Karpas-422 (cell line): ENCODE results near the gene F7. TPM values are rescaled to one million over a fixed set of nuclear protein-coding genes. Genes with fewer than 3 reads are reported as not detected.
A peak's percentile ranks its signal among the peaks of the same experiment; 100 is the strongest.
"Not testable (repeated sequence)": the region's sequence is repeated elsewhere in the genome, so short reads cannot be mapped to it uniquely, and the experiment has no call there.

Experiments
- DNase-seq: peaks from one replicate; pipeline ENCODE4 v3.0.0-alpha.2; 2015
- H2AFZ ChIP-seq: fragments of 200-600 bp; sonication (generic); 2 replicates; pipeline ENCODE4 v1.6.1; 2014; ENCODE audit warnings: antibody characterized with exemption, low read length, mixed read lengths
- H3K27ac ChIP-seq: fragments of 200-600 bp; sonication (generic); 2 replicates; pipeline ENCODE4 v1.5.1; 2014; ENCODE audit warnings: mild to moderate bottlenecking, low read length, moderate library complexity
- H3K27me3 ChIP-seq: fragments of 200-600 bp; sonication (generic); 2 replicates; pipeline ENCODE4 v1.6.1; 2014; ENCODE audit warnings: low read length, mixed read lengths
- H3K36me3 ChIP-seq: fragments of 200-600 bp; sonication (generic); 2 replicates; pipeline ENCODE4 v1.6.1; 2014; ENCODE audit warnings: low read length, mixed read lengths; ENCODE audit not compliant: insufficient read depth
- H3K4me1 ChIP-seq: fragments of 200-600 bp; sonication (generic); 2 replicates; pipeline ENCODE4 v1.6.1; 2014; ENCODE audit warnings: mild to moderate bottlenecking, low read length, mixed read lengths
- H3K4me2 ChIP-seq: fragments of 200-600 bp; sonication (generic); 2 replicates; pipeline ENCODE4 v1.6.1; 2014; ENCODE audit warnings: low read length, low read depth, mild to moderate bottlenecking; ENCODE audit not compliant: poor library complexity, severe bottlenecking
- H3K4me3 ChIP-seq: fragments of 200-600 bp; sonication (generic); 2 replicates; pipeline ENCODE4 v1.5.1; 2014; ENCODE audit warnings: mild to moderate bottlenecking, antibody characterized with exemption, low read length, mixed read lengths
- H3K79me2 ChIP-seq: fragments of 200-600 bp; sonication (generic); 2 replicates; pipeline ENCODE4 v1.6.1; 2014; ENCODE audit warnings: mild to moderate bottlenecking, low read length, mixed read lengths
- H3K9ac ChIP-seq: fragments of 200-600 bp; sonication (generic); 2 replicates; pipeline ENCODE4 v1.6.0; 2014; ENCODE audit warnings: low read length
- H3K9me2 ChIP-seq: fragments of 200-600 bp; sonication (generic), shearing (Covaris generic); replicated peaks from 2 replicates; pipeline ENCODE4 v1.6.0; 2014; ENCODE audit warnings: mild to moderate bottlenecking, low read length, moderate library complexity; ENCODE audit not compliant: insufficient read depth
- H3K9me3 ChIP-seq: fragments of 300-700, 200-600 bp; sonication (generic); 2 replicates; pipeline ENCODE4 v1.6.1; 2014; ENCODE audit warnings: low read length, mixed read lengths
- H4K20me1 ChIP-seq: fragments of 200-600 bp; sonication (generic); 2 replicates; pipeline ENCODE4 v1.6.1; 2014; ENCODE audit warnings: mild to moderate bottlenecking, antibody characterized with exemption, low read length, low read depth; ENCODE audit not compliant: insufficient read depth
- total RNA-seq: library from RNA; depleted of rRNA; stranded (reverse); fragments of >200 nt; shearing (Covaris generic); gene quantifications from 2 replicates; pipeline ENCODE4 v1.2.3, GENCODE V29; 2014; ENCODE audit warnings: low replicate concordance

F7 gene
- total RNA-seq, 1 experiment from 2014 or later: not detected

DNA sequence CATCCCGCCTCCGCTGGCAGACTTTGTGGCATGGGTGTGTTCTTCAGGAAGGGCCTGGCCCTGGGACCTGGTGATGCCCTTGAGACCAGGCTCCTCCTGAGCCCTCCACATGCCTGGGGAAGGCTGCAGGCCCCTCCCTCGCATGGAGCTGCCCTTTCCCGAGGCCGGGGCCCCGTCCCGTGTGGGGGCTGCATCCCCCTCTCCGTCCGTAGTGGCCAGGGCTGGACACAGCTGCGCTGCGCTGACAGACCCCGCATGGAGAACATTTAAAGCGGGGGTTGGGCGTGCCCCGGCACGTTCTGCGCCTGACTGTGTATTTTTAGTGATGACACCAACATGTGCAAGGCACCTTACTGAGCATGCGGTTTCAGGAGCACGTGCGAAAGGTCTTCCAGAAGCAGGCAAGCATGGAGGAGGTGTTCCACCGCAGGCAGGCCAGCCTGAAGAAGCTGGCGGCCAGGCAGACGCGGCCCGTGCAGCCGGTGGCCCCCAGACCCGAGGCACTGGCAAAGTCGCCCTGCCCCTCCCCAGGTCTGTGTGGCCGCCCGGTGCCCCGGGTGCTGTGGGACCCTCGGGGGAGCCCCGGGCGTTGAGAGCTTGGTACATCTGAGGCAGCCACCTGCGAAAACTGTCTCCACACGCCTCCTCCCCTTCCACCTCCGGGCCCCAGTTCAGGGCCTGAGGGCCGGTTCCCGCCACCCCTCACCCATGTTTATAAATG lies 28.8 kb upstream of the F7 start:
- Histone ChIP-seq H3K9ac (no peak overlapping the region), H3K9me3 (no peaks in the 10 kb centered on the region), H3K4me1 (no peaks in the 10 kb centered on the region), H2AFZ (no peak overlapping the region), H3K9me2 (no peaks in the 10 kb centered on the region), H3K36me3 (no peaks in the 10 kb centered on the region), H3K27me3 (no peaks in the 10 kb centered on the region), H3K79me2 (no peaks in the 10 kb centered on the region), H3K4me3 (no peak overlapping the region), H4K20me1 (no peaks in the 10 kb centered on the region), H3K27ac (no peak overlapping the region), H3K4me2 (no peak overlapping the region)
- no peak for DNase-seq

DNA sequence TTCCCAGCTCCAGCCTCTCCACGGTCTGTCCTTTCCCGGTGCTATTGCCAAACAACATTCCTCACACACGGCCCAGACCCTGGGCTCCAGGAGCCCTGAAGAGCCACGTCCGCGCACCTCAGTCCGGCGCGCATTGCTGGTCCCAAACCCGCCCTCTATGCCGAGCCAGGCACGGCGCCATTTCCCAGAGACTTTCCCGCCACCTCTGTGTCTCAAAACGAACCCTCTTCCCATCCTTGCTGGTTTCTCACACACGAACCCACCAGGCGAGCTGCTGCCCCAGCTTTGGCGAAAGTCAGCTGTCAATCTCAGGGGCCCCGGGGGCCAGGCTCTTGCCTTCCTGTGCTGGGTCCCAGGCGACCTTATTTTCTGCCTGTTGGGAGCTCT lies 28.0 kb upstream of the F7 start:
- Histone ChIP-seq H3K9ac (no peak overlapping the region), H4K20me1 (no peaks in the 10 kb centered on the region), H3K4me3 (no peak overlapping the region), H2AFZ (no peak overlapping the region), H3K36me3 (no peaks in the 10 kb centered on the region), H3K9me3 (no peaks in the 10 kb centered on the region), H3K9me2 (no peaks in the 10 kb centered on the region), H3K79me2 (no peaks in the 10 kb centered on the region), H3K27ac (no peak overlapping the region), H3K4me2 (no peak overlapping the region), H3K27me3 (no peaks in the 10 kb centered on the region), H3K4me1 (no peaks in the 10 kb centered on the region)
- no peak for DNase-seq

DNA sequence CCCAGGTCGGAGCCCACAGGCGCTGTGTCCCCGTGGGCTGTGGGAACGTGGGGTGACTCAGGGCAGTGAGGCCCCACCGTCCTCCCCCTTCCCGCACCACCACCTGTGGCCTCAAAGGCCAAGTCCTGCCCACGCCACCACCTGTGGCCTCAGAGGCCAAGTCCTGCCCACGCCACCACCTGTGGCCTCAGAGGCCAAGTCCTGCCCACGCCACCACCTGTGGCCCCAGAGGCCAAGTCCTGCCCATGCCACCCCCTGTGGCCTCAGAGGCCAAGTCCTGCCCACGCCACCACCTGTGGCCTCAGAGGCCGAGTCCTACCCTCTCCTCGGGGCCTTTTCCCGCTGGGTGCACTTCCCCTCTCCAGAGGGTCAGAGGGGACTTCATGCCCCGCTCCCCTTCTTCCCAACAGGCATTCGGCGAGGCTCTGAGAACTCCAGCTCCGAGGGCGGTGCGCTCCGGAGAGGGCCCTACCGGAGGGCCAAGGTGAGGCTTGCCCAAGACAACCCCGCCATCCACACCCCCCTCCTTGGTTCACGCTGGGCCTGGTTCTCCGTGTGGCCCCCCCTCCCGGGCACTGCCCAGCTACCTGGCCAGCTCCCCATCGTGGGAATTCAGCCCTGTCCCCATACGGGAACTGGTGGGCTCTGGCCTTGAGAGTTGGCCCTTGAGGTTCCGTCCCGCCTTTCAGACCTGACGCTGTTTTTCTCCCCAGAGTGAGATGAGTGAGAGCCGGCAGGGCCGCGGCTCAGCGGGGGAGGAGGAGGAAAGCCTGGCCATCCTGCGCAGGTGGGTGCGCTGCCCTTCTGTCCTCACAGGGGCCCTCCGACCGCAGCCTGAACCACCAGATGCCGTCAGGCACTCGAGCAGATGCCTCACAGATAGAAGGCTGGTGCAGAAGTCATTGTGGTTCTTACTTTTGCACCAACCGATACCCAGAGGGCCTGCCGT lies 27.4 kb upstream of the F7 start:
- Histone ChIP-seq H3K36me3 (no peaks in the 10 kb centered on the region), H3K4me2 (no peak overlapping the region), H3K4me3 (no peak overlapping the region), H3K79me2 (no peaks in the 10 kb centered on the region), H3K27me3 (no peaks in the 10 kb centered on the region), H3K9me3 (no peaks in the 10 kb centered on the region), H3K27ac (no peak overlapping the region), H4K20me1 (no peaks in the 10 kb centered on the region), H3K9me2 (no peaks in the 10 kb centered on the region), H3K4me1 (no peaks in the 10 kb centered on the region), H2AFZ (no peak overlapping the region), H3K9ac (no peak overlapping the region)
- DNase-seq: no peak

DNA sequence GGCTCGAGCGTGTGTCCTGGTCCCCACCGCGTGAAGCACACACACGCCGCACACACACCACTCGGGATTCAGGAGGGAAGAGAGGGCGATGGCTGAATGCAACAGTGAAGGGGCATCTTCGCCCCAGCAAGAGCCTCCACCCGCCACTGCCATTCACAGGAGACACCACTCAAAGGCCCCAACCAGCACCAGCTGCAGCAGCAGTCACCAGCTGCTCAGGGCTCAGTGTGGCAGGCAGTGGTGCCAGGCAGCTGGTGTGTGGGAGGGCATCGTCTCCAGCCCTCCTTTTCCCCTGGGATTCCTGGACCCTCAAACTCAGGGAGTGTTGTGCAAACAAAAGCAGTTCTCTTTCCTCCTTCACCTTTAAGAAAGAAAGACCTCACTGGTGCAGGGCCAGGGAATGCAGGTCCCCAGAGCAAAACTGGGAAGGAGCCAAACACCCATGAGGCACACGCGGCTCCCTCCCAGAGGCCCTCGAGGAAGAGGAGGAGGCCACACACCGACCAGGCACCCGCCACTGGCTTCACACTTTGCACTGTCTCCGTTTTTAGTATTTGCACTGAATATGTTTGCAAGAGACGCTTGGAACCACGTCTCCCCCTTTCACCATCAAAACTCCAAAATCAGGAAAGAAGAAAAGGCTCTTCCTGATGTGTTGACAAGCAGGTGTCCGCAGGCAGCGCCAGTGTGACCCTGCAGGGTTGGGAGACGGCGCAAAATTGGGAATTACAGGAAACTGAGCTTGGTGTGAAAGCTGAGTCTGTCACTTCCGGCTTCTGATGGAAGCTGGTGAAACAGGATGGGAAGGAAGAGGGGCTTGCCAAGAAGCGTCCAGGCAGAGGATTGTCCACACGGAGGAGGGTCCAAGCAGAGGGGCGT lies 26.4 kb upstream of the F7 start:
- H3K9me2 ChIP-seq: no peaks in the 10 kb centered on the region
- DNase-seq: no peak
- H3K27ac ChIP-seq: no peak overlapping the region
- H3K9ac ChIP-seq: no peak overlapping the region
- H3K4me2 ChIP-seq: no peak overlapping the region
- H3K4me3 ChIP-seq: no peak overlapping the region
- H3K79me2 ChIP-seq: no peaks in the 10 kb centered on the region
- no peak overlapping the region for H2AFZ ChIP-seq
- no peaks in the 10 kb centered on the region for H3K4me1 ChIP-seq
- H3K27me3 ChIP-seq: no peaks in the 10 kb centered on the region
- no peaks in the 10 kb centered on the region for H3K36me3 ChIP-seq
- no peaks in the 10 kb centered on the region for H3K9me3 ChIP-seq
- no peaks in the 10 kb centered on the region for H4K20me1 ChIP-seq

DNA sequence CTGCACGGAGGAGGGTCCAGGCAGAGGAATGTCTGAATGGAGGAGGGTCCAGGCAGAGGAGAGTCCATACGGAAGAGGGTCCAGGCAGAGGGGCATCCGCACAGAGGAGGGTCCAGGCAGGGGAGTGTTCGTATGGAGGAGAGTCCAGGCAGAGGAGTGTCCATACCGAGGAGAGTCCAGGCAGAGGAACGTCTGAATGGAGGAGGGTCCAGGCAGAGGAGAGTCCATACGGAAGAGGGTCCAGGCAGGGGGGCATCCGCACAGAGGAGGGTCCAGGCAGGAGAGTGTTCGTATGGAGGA lies 25.9 kb upstream of the F7 start:
- not testable (repeated sequence) for H3K9me3 ChIP-seq, H3K9me2 ChIP-seq, DNase-seq, H3K4me2 ChIP-seq, H4K20me1 ChIP-seq, H3K36me3 ChIP-seq, H3K4me1 ChIP-seq, H3K79me2 ChIP-seq, H3K27me3 ChIP-seq, H3K9ac ChIP-seq, H2AFZ ChIP-seq, H3K4me3 ChIP-seq, H3K27ac ChIP-seq

DNA sequence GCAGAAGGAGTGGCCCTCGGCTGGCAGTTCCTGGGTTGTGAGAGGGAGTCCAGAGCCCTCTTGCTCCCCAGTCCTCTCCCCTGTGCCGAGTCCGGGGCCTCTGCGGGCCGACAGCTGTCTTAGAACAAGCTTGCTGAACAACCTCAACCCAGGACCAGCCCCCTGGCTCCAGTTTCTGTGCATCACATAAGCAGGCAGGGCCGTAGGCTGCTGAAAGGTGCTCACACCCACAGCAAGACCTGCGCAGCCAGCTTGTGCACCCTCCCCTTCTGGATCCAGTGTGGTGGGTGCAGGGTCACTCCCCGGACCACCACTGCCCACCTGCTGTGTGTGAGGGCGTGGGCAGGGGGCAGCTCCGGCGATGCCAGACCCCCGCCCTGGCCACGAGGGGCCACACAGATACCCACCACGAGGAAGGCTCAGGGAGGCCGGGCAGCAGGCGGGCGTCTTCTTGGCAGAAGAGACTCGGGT lies 25.2 kb upstream of the F7 start:
- Histone ChIP-seq H3K9me3 (no peaks in the 10 kb centered on the region), H3K27me3 (no peaks in the 10 kb centered on the region), H3K79me2 (no peaks in the 10 kb centered on the region), H2AFZ (no peak overlapping the region), H3K9me2 (no peaks in the 10 kb centered on the region), H4K20me1 (no peaks in the 10 kb centered on the region), H3K27ac (no peak overlapping the region), H3K36me3 (no peaks in the 10 kb centered on the region), H3K4me2 (no peak overlapping the region), H3K4me1 (no peaks in the 10 kb centered on the region), H3K9ac (no peak overlapping the region), H3K4me3 (no peak overlapping the region)
- DNase-seq: peak; percentile 47

DNA sequence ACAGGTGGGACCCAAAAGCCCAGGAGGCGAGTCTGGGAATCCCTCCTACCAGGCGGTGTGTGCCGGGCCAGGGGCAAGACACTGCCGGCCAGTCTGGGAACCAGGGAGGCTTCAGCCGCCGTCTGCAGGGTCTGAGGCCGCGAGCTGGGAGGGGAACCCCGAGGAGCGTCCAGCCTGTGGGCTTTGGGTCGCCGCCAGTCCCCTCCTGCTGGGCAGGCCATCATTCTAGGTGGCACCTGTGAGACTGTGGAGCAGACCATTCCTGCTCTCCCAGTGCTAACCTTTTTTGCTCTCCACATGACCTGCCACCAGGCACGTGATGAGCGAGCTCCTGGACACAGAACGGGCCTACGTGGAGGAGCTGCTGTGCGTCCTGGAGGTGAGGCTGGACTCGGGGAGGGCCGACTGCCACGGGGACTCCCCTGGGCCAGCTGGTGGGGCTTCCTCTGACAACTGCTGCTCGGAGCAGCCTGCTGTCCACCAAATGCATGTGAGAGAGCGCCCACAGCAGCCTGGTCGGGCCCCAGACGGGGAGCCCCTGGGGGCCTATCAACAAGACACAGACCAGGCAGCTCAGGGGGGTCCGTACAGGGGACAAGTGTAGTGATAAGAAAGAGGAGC lies 24.6 kb upstream of the F7 start:
- Histone ChIP-seq H2AFZ (no peak overlapping the region), H4K20me1 (no peaks in the 10 kb centered on the region), H3K27me3 (no peaks in the 10 kb centered on the region), H3K9me3 (no peaks in the 10 kb centered on the region), H3K9me2 (no peaks in the 10 kb centered on the region), H3K79me2 (no peaks in the 10 kb centered on the region), H3K4me2 (no peak overlapping the region), H3K27ac (no peak overlapping the region), H3K4me1 (no peaks in the 10 kb centered on the region), H3K36me3 (no peaks in the 10 kb centered on the region), H3K9ac (no peak overlapping the region), H3K4me3 (no peak overlapping the region)
- no peak for DNase-seq
